Natural killer cell (primary cell): Measurements from ENCODE around the gene SNAPC4. TPM values are rescaled to one million over a fixed set of nuclear protein-coding genes. Genes with fewer than 3 reads are reported as not detected.

Source experiments
- ATAC-seq, 3 donors: fragments of 150-1000 bp in 2 of 3; fragments of 200-7000 bp in 1 of 3; cut with Tn5 transposase; 1 replicate in 1 of 3; 2 replicates in 2 of 3; pipeline ENCODE4 v1.10.0; 2021; ENCODE audit warnings: mild to moderate bottlenecking in 2 of 3, moderate library complexity in 2 of 3
- DNase-seq, 2 donors: peaks; one replicate each; pipeline versions ENCODE4 v3.0.0 to v3.0.0-alpha.2; 2013 to 2021; ENCODE audit warnings: mixed read lengths in 1 of 2
- H3K27ac ChIP-seq: one replicate; pipeline ENCODE4 v1.5.1; 2013; ENCODE audit warnings: mild to moderate bottlenecking, low read length
- H3K27me3 ChIP-seq: one replicate; pipeline ENCODE4 v1.6.1; 2013; ENCODE audit warnings: low read length; ENCODE audit not compliant: control insufficient read depth, insufficient read depth
- H3K36me3 ChIP-seq: one replicate; pipeline ENCODE4 v1.6.1; 2013; ENCODE audit warnings: low read length; ENCODE audit not compliant: control insufficient read depth, insufficient read depth
- H3K4me1 ChIP-seq: one replicate; pipeline ENCODE4 v1.6.1; 2013; ENCODE audit warnings: low read length; ENCODE audit not compliant: control insufficient read depth, insufficient read depth
- H3K4me3 ChIP-seq: one replicate; pipeline ENCODE4 v1.5.1; 2013; ENCODE audit warnings: low read length
- H3K9me3 ChIP-seq: one replicate; pipeline ENCODE4 v1.6.1; 2013; ENCODE audit warnings: low read length; ENCODE audit not compliant: control insufficient read depth, insufficient read depth
- H3K27ac Mint-ChIP-seq, 2 donors: one replicate each; pipeline ENCODE4 v1.8.0; 2022; ENCODE audit warnings: mild to moderate bottlenecking in 2 of 2, mixed read lengths in 2 of 2, moderate library complexity in 1 of 2
- H3K27me3 Mint-ChIP-seq, 2 donors: one replicate each; pipeline ENCODE4 v1.8.0; 2022; ENCODE audit warnings: low read depth in 2 of 2, mixed read lengths in 2 of 2
- H3K36me3 Mint-ChIP-seq: one replicate; pipeline ENCODE4 v1.8.0; 2022; ENCODE audit warnings: mixed read lengths
- H3K4me1 Mint-ChIP-seq, 2 donors: one replicate each; pipeline ENCODE4 v1.8.0; 2022; ENCODE audit warnings: mixed read lengths in 2 of 2
- H3K4me3 Mint-ChIP-seq: one replicate; pipeline ENCODE4 v1.8.0; 2022; ENCODE audit warnings: mild to moderate bottlenecking, moderate library complexity, mixed read lengths
- H3K9me3 Mint-ChIP-seq, 2 donors: one replicate each; pipeline ENCODE4 v1.8.0; 2022; ENCODE audit warnings: mixed read lengths in 2 of 2
- WGBS: methylation state at CpG from one replicate; pipeline ENCODE4 v1.1.7; 2013; ENCODE audit warnings: missing lambda C conversion rate; ENCODE audit not compliant: insufficient coverage; 5-methylcytosine and 5-hydroxymethylcytosine counted together
- intact Hi-C: fragments of 100-400 bp; cut with micrococcal nuclease; formaldehyde crosslinking; loops from one replicate; pipeline ENCODE4 v1.14.2; 2022
- total RNA-seq, 4 donors: library from RNA; stranded (reverse); fragments of 120-200 nt in 1 of 4; gene quantifications; one replicate each; pipeline versions ENCODE4 v1.2.3 to v1.2.4, GENCODE V29; 2013 to 2022
- TF ChIP-seq, protein P1 (sequence below): fragments of 200-600 bp; IDR thresholded peaks from one replicate; pipeline ENCODE4 v1.8.0; 2022; ENCODE audit warnings: antibody characterized with exemption

Gene SNAPC4
- total RNA-seq, 3 donors from 2014 or later (not counting 1 experiment from before 2014, with no cell fraction given), result 9.0 to 11.3 (median 9.4) TPM

DNA sequence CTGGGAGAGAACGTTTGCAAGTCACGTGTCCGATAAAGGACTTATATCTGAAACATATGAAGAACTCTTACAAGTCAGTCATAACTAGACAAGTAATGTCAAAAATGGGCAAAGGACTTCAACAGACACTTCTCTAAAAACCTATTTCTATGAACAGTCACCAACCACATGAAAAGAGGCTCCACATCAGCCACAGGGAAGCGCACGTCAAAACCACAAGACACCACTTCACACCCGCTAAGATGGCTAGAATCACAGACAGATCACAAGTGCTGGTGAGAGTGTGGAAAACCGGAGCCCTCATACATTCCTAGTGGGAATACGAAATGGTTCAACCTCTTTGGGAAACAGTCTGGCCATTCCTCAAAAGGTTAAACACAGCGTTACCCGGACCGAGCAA lies 15.0 kb downstream of the SNAPC4 start:
- Mint-ChIP-seq H3K9me3 (no peaks in the 10 kb centered on the region), H3K4me1 (peaks cover 13 to 16% of the 10 kb centered on the region in 2 donors), H3K27ac (no peak overlapping the region), H3K36me3 (peaks cover 13% of the 10 kb centered on the region), H3K27me3 (no peaks in the 10 kb centered on the region), H3K4me3 (no peak overlapping the region)
- peaks cover 42% of the 10 kb centered on the region for H3K36me3 ChIP-seq
- H3K4me3 ChIP-seq, result no peak overlapping the region
- no peaks in the 10 kb centered on the region for H3K9me3 ChIP-seq
- no peaks in the 10 kb centered on the region for H3K4me1 ChIP-seq
- peak in 1 of 2 donors; percentile 68 for DNase-seq
- no peaks in the 10 kb centered on the region for H3K27me3 ChIP-seq
- WGBS, result 62% methylated on average over 9 of the region's 11 CpGs
- intact Hi-C loops, result no loop called here
- TF ChIP-seq, protein P1, sequence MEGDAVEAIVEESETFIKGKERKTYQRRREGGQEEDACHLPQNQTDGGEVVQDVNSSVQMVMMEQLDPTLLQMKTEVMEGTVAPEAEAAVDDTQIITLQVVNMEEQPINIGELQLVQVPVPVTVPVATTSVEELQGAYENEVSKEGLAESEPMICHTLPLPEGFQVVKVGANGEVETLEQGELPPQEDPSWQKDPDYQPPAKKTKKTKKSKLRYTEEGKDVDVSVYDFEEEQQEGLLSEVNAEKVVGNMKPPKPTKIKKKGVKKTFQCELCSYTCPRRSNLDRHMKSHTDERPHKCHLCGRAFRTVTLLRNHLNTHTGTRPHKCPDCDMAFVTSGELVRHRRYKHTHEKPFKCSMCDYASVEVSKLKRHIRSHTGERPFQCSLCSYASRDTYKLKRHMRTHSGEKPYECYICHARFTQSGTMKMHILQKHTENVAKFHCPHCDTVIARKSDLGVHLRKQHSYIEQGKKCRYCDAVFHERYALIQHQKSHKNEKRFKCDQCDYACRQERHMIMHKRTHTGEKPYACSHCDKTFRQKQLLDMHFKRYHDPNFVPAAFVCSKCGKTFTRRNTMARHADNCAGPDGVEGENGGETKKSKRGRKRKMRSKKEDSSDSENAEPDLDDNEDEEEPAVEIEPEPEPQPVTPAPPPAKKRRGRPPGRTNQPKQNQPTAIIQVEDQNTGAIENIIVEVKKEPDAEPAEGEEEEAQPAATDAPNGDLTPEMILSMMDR, result no peak
- no peak overlapping the region for H3K27ac ChIP-seq
- ATAC-seq, result peak in 2 of 3 donors; percentile 26 to 82

DNA sequence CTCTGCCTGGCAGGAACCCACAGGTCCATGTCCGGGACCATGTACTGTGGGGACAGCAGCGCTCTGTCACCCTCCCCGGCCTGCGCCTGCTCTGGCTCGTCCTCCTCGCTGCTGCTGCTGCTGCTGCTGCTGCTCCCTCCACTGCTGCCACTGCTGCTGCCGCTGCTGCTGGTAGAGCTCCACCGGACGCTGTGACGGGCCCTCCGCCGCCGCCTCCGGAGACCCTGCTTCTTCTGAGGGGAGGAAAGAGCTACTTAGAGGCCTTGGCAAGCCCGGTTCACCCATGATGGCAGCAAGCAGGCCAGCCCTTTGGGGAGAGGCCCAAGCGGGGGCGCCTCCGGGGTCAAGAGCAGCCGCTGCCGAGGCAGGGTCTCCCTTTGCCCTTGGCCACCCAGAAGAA lies 16.5 kb downstream of the SNAPC4 start:
- peaks cover 44% of the 10 kb centered on the region for H3K36me3 ChIP-seq
- H3K4me1 Mint-ChIP-seq, result peaks cover 13 to 16% of the 10 kb centered on the region in 2 donors
- WGBS, result 98% methylated on average over 20 of the region's 20 CpGs

DNA sequence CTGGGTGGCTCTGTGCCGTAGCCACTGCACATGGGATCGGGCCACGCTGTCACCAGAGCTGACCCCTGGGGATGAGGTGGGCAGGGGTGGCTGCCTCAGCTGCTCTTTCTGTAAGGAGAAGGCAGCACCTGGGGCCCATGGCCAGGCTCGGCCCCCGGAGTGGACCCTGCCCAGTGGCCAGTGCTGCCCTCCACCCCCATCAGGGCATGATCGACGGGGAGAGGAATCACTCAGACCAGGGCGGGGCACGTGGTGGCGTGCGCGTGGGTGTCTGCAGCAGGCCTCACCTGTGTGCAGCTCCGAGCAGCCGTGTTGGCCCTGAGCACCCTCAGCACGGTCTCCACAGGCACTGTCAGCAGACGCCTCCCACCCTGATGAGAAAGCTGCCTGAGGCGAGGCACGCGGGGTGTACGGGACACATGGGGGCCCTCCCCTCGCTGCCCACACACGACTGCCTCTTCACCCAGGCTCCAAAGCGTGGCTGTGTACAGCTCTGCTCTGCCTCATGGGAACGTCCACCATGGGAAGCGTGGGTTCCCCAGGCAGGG lies 17.9 kb downstream of the SNAPC4 start:
- Histone ChIP-seq H3K27ac (no peak overlapping the region), H3K4me1 (no peaks in the 10 kb centered on the region), H3K4me3 (no peak overlapping the region), H3K27me3 (no peaks in the 10 kb centered on the region), H3K9me3 (no peaks in the 10 kb centered on the region), H3K36me3 (peaks cover 32% of the 10 kb centered on the region)
- TF ChIP-seq, protein P1, result no peak
- Mint-ChIP-seq H3K27ac (no peak overlapping the region), H3K4me3 (no peak overlapping the region), H3K4me1 (peaks cover 13 to 16% of the 10 kb centered on the region in 2 donors), H3K36me3 (peaks cover 13% of the 10 kb centered on the region), H3K9me3 (no peaks in the 10 kb centered on the region), H3K27me3 (no peaks in the 10 kb centered on the region)
- DNase-seq, result no peak
- 94% methylated on average over 25 of the region's 25 CpGs for WGBS
- no peak for ATAC-seq
- intact Hi-C loops, result no loop called here

More for the DNA sequence above, 16.5 kb downstream of the SNAPC4 start:
- no peaks in the 10 kb centered on the region for H3K27me3 Mint-ChIP-seq
- Histone ChIP-seq H3K4me1 (no peaks in the 10 kb centered on the region), H3K27me3 (no peaks in the 10 kb centered on the region), H3K9me3 (no peaks in the 10 kb centered on the region), H3K27ac (no peak overlapping the region), H3K4me3 (no peak overlapping the region)
- H3K27ac Mint-ChIP-seq, result no peak overlapping the region
- ATAC-seq (no peak), DNase-seq (no peak)
- TF ChIP-seq, protein P1, result no peak
- H3K9me3 Mint-ChIP-seq, result no peaks in the 10 kb centered on the region
- no peak overlapping the region for H3K4me3 Mint-ChIP-seq
- peaks cover 13% of the 10 kb centered on the region for H3K36me3 Mint-ChIP-seq
- intact Hi-C loops, result no loop called here

DNA sequence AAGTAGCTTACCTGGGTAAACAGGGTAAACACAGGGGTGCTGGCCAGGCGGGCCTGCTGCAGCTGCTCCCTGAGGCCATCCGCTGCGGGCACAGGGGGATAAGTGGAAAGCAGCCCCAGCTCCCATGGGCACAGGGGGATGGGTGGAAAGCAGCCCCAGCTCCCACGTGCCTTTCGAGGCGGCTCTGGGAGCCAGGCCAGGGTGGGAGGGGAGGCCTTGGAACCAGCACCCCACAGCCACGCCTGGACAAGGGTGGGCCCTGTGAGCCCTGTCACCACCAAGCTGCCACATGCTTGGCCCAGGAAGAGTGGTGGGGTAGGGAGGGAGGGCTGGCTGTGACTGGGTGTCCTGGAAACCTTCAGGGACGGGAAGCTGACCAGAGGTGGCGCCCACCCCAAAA lies 18.7 kb downstream of the SNAPC4 start:
- H3K27ac Mint-ChIP-seq, result no peak overlapping the region
- peaks cover 29% of the 10 kb centered on the region for H3K36me3 ChIP-seq

More for the DNA sequence above, 18.7 kb downstream of the SNAPC4 start:
- H3K4me3 ChIP-seq, result no peak overlapping the region
- no peaks in the 10 kb centered on the region for H3K9me3 ChIP-seq
- no peak overlapping the region for H3K27ac ChIP-seq
- H3K27me3 Mint-ChIP-seq, result no peaks in the 10 kb centered on the region
- WGBS, result 96% methylated on average over 8 of the region's 9 CpGs
- peaks cover 5% of the 10 kb centered on the region for H3K4me1 ChIP-seq
- peaks cover 13% of the 10 kb centered on the region for H3K36me3 Mint-ChIP-seq
- intact Hi-C loops, result no loop called here
- H3K4me1 Mint-ChIP-seq, result peaks cover 13 to 16% of the 10 kb centered on the region in 2 donors
- ATAC-seq, result no peak
- H3K27me3 ChIP-seq, result no peaks in the 10 kb centered on the region
- H3K9me3 Mint-ChIP-seq, result no peaks in the 10 kb centered on the region
- no peak overlapping the region for H3K4me3 Mint-ChIP-seq
- no peak for DNase-seq
- TF ChIP-seq, protein P1, result no peak
